ENCODE data around the gene TNNI3K. TPM values are rescaled to one million over a fixed set of nuclear protein-coding genes. Genes with fewer than 3 reads are reported as not detected.

TNNI3K gene
- total RNA-seq, 1 donor from 2014 or later: 1.3 TPM

DNA sequence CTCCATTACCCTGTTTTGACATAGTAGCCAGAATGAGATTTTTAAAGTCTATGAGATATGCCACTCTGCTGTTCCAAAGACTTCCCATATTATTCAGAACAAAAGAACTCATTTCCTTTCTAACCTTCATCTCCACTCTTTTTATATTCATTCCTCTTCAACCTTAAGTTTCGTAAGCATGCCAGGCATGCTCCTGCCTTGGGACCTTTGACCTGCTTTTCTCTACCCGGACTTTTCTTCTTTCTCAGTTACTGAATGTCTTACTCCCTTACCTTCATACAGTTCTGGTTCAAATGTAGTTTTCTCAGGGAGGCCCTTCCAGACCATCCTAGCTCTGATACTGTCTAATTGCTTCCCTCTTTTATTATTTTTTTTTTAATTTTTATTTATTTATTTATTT, 81.1 kb downstream of the TNNI3K start:
- H3K4me3 ChIP-seq: no peak overlapping the region
- intact Hi-C loops (cut with DNase I): no loop called here
- H3K9me3 ChIP-seq: no peaks in the 10 kb centered on the region
- DNase-seq (no peak), ATAC-seq (no peak)
- H3K36me3 ChIP-seq: no peaks in the 10 kb centered on the region
- H3K27me3 ChIP-seq: no peaks in the 10 kb centered on the region
- TF ChIP-seq, protein P1, sequence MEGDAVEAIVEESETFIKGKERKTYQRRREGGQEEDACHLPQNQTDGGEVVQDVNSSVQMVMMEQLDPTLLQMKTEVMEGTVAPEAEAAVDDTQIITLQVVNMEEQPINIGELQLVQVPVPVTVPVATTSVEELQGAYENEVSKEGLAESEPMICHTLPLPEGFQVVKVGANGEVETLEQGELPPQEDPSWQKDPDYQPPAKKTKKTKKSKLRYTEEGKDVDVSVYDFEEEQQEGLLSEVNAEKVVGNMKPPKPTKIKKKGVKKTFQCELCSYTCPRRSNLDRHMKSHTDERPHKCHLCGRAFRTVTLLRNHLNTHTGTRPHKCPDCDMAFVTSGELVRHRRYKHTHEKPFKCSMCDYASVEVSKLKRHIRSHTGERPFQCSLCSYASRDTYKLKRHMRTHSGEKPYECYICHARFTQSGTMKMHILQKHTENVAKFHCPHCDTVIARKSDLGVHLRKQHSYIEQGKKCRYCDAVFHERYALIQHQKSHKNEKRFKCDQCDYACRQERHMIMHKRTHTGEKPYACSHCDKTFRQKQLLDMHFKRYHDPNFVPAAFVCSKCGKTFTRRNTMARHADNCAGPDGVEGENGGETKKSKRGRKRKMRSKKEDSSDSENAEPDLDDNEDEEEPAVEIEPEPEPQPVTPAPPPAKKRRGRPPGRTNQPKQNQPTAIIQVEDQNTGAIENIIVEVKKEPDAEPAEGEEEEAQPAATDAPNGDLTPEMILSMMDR (IDR thresholded peaks at IDR 0.05): no peak
- no peaks in the 10 kb centered on the region for H3K4me1 ChIP-seq
- H3K27ac ChIP-seq: no peak overlapping the region

DNA sequence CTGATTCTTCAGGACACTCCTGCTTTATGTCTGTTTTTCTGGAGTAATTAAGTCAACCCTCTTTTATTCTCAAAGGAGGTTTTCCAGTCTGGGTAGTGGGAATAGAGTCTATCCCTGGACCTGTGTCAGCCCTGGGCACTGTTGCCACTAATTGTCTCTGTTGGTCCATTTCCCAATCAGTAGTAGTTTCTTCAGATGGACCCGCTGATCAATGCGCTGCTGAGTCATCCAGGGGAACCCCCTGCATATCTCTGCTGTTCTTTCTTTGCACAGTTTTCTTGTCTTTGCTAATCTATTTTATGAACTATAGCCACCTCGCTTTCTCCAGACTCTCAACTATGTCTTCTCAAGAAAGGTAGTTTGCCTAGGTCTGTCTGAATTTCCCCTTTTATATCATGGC, 82.5 kb downstream of the TNNI3K start:
- Histone ChIP-seq H3K4me3 (no peak overlapping the region), H3K27ac (no peak overlapping the region), H3K4me1 (no peaks in the 10 kb centered on the region), H3K27me3 (no peaks in the 10 kb centered on the region), H3K9me3 (no peaks in the 10 kb centered on the region), H3K36me3 (no peaks in the 10 kb centered on the region)
- TF ChIP-seq, protein P1 (IDR thresholded peaks at IDR 0.05): no peak
- ATAC-seq (no peak), DNase-seq (no peak)
- intact Hi-C loops (cut with DNase I): no loop called here

DNA sequence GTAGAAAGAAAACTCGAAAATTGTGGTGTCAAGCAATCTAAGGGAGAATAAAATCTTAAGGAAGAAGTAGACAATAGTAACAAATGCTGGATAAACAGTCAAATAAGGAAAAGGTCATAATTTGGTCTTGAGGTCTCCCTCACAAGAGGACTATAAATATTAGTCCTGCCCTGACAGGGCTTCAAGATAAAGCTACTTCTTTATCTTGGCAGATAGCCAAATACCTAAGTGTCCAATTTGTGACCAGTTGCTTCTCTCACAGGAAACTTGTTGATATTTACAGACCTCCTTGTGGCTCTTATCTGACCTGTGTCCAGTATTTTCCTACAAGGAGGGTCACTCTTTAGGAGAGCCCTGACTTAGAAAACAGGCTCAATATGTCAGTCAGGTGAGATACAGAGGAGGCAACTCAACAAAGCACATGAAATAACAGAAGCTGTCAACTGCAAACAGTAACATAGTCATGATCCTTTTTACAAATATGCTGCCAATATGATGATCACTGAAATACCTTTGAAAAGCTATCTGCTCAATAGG, 88.8 kb downstream of the TNNI3K start:
- TF ChIP-seq, protein P1 (IDR thresholded peaks at IDR 0.05): no peak
- no peak for ATAC-seq
- Histone ChIP-seq H3K27ac (no peak overlapping the region), H3K4me1 (no peaks in the 10 kb centered on the region), H3K36me3 (no peaks in the 10 kb centered on the region), H3K4me3 (no peak overlapping the region), H3K27me3 (no peaks in the 10 kb centered on the region), H3K9me3 (no peaks in the 10 kb centered on the region)
- intact Hi-C loops (cut with DNase I): no loop called here
- no peak for DNase-seq

DNA sequence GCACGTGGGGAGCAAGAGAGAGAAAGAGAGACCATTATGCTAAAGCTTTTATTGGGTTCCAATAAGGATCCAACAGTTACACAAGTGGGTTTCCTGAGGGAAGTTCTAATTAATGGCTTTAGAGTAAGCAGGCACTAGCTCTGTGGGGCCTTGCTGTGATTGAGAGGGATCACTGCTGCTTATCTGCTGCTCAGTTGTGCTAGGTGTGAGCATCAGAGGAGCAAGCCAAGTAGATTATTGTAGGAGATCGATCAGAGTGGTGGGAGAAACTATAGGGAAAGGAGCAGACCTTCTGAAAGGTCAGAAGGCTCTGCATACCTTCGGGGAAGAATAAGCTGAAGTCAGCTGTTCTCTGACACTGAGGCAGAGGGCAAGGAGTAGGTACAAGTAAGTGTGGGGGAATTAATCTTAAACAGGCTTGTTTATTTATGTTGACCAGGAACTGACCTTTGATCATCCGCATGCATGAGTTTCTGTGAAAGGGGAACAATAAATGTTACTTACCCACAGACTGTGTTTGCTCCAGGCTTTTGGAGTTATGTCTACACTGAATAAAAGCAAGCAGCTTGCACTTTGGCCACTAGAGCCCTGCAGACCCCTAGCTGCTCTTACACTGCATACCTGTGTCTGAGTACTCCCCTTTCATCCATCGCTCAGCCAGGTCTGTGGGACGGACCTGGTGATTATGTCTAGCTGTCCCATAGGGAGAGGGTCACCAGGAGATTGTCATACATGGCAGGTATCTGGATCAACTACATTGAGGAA, 89.7 kb downstream of the TNNI3K start:
- no peak overlapping the region for H3K4me3 ChIP-seq
- no peaks in the 10 kb centered on the region for H3K27me3 ChIP-seq
- no peaks in the 10 kb centered on the region for H3K4me1 ChIP-seq
- TF ChIP-seq, protein P1 (IDR thresholded peaks at IDR 0.05): no peak
- H3K9me3 ChIP-seq: no peaks in the 10 kb centered on the region
- no peaks in the 10 kb centered on the region for H3K36me3 ChIP-seq
- intact Hi-C loops (cut with DNase I): no loop called here
- ATAC-seq (no peak), DNase-seq (no peak)
- no peak overlapping the region for H3K27ac ChIP-seq

DNA sequence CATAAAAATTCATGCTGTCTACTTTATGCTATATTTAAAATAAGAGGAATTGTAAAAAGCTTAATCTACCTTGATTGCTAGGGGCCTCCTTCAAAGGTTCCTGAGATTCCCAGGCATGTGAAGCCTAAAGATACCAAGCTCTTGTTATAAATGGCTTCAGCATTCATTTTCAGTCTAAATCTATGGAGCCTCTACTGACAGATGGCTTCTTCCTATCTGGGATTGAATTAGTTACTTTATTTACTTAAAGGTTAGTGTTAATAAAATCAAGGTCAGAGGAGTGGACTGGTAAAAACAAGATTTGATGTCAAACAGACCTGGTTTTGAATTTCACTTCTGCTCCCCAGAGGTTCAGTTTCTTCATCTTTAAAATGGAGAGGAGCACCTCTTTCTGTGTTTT, 93.7 kb downstream of the TNNI3K start:
- Histone ChIP-seq H3K36me3 (no peaks in the 10 kb centered on the region), H3K27ac (no peak overlapping the region), H3K9me3 (no peaks in the 10 kb centered on the region), H3K27me3 (no peaks in the 10 kb centered on the region), H3K4me3 (no peak overlapping the region), H3K4me1 (no peaks in the 10 kb centered on the region)
- intact Hi-C loops (cut with DNase I): no loop called here
- TF ChIP-seq, protein P1 (IDR thresholded peaks at IDR 0.05): no peak
- DNase-seq: no peak
- no peak for ATAC-seq

Data from upper lobe of right lung (tissue), 1 donor.